HG02678 (cell line): ENCODE measurements around the gene GRK5.

Experiments used
- ATAC-seq: cut with Tn5 transposase; IDR thresholded peaks from one replicate; pipeline ENCODE4 v1.9.1; 2021; ENCODE audit warnings: mild to moderate bottlenecking, moderate library complexity; ENCODE audit not compliant: unreplicated experiment

GRK5 gene

GRCh38 chr10:119496273-119496672 is 288.9 kb downstream of the GRK5 start:
- peak; percentile 84 for ATAC-seq

- ATAC-seq = no peak
Measured at GRCh38 chr10:119497243-119497642, 289.9 kb downstream of the GRK5 start.

GRCh38 chr10:119498889-119499676 is 291.7 kb downstream of the GRK5 start:
- no peak for ATAC-seq

- no peak for ATAC-seq
Measured at GRCh38 chr10:119499677-119500002, 292.3 kb downstream of the GRK5 start.

GRCh38 chr10:119500123-119500795 is 292.9 kb downstream of the GRK5 start:
- no peak for ATAC-seq

- no peak for ATAC-seq
Measured at GRCh38 chr10:119500821-119501220, 293.4 kb downstream of the GRK5 start.

- ATAC-seq = peak; percentile 17
Measured at GRCh38 chr10:119501690-119502089, 294.3 kb downstream of the GRK5 start.

- ATAC-seq = peak; percentile 73
Measured at GRCh38 chr10:119502209-119502608, 294.8 kb downstream of the GRK5 start.

GRCh38 chr10:119502618-119503155 is 295.3 kb downstream of the GRK5 start:
- ATAC-seq = peak; percentile 3

- no peak for ATAC-seq
Measured at GRCh38 chr10:119503821-119504220, 296.4 kb downstream of the GRK5 start.

- ATAC-seq = no peak
Measured at GRCh38 chr10:119504651-119505050, 297.3 kb downstream of the GRK5 start.

- no peak for ATAC-seq
Measured at GRCh38 chr10:119505131-119505551, 297.8 kb downstream of the GRK5 start.
